OCI-LY3 (cell line): ENCODE data around the gene HIGD1C.

Experiments used
- H2AFZ ChIP-seq: fragments of 200-600, 300-600 bp; shearing (Covaris generic); 2 replicates; pipeline ENCODE4 v1.6.0; 2014; ENCODE audit warnings: antibody characterized with exemption, low read depth, low read length
- H3K27ac ChIP-seq: fragments of 200-600, 300-600 bp; sonication (generic); 2 replicates; pipeline ENCODE4 v1.5.1; 2014; ENCODE audit warnings: mild to moderate bottlenecking, low read length, moderate library complexity, mixed read lengths
- H3K27me3 ChIP-seq: fragments of 200-600, 300-600 bp; sonication (generic); 2 replicates; pipeline ENCODE4 v1.6.1; 2014; ENCODE audit warnings: low read depth, low read length, mixed read lengths
- H3K36me3 ChIP-seq: fragments of 200-600, 300-600 bp; sonication (generic); replicated peaks from 2 replicates; pipeline ENCODE3; 2014; ENCODE audit warnings: low read depth, low read length, mixed read lengths
- H3K4me1 ChIP-seq: fragments of 300-600, 200-600 bp; sonication (generic); 2 replicates; pipeline ENCODE4 v1.6.1; 2014; ENCODE audit warnings: low read length, mixed read lengths
- H3K4me2 ChIP-seq: fragments of 200-600, 300-600 bp; sonication (generic); 2 replicates; pipeline ENCODE4 v1.6.1; 2014; ENCODE audit warnings: low read length, mixed read lengths
- H3K4me3 ChIP-seq: fragments of 300-600, 200-600 bp; sonication (generic); 2 replicates; pipeline ENCODE4 v1.5.1; 2014; ENCODE audit warnings: antibody characterized with exemption, mild to moderate bottlenecking, low read length, moderate library complexity
- H3K79me2 ChIP-seq: fragments of 300-600, 200-600 bp; shearing (Covaris generic); 2 replicates; pipeline ENCODE4 v1.6.1; 2014; ENCODE audit warnings: mild to moderate bottlenecking, low read length, mixed read lengths
- H3K9ac ChIP-seq: fragments of 300-600, 200-600 bp; shearing (Covaris generic); 2 replicates; pipeline ENCODE4 v1.6.0; 2014; ENCODE audit warnings: mild to moderate bottlenecking, low read length, moderate library complexity
- H3K9me3 ChIP-seq: fragments of 200-600, 300-600 bp; shearing (Covaris generic); 2 replicates; pipeline ENCODE4 v1.6.1; 2014; ENCODE audit warnings: low read length, mixed read lengths; ENCODE audit not compliant: insufficient read depth
- H4K20me1 ChIP-seq: fragments of 200-600, 300-600 bp; sonication (generic); 2 replicates; pipeline ENCODE4 v1.6.1; 2016; ENCODE audit warnings: low read length, mixed read lengths; ENCODE audit not compliant: insufficient read depth
- EZH2phosphoT487 ChIP-seq: fragments of 200-600 bp; shearing (Covaris generic); IDR thresholded peaks from 2 replicates; pipeline ENCODE4 v1.6.1; 2018; ENCODE audit warnings: antibody characterized with exemption, mixed run types, low read depth
- TF ChIP-seq, protein P1 (sequence below): fragments of 200-600, 300-600 bp; sonication (generic); IDR thresholded peaks from 2 replicates; pipeline ENCODE4 v1.5.1; 2014; ENCODE audit warnings: antibody characterized with exemption, low read length, low read depth

Gene HIGD1C

DNA sequence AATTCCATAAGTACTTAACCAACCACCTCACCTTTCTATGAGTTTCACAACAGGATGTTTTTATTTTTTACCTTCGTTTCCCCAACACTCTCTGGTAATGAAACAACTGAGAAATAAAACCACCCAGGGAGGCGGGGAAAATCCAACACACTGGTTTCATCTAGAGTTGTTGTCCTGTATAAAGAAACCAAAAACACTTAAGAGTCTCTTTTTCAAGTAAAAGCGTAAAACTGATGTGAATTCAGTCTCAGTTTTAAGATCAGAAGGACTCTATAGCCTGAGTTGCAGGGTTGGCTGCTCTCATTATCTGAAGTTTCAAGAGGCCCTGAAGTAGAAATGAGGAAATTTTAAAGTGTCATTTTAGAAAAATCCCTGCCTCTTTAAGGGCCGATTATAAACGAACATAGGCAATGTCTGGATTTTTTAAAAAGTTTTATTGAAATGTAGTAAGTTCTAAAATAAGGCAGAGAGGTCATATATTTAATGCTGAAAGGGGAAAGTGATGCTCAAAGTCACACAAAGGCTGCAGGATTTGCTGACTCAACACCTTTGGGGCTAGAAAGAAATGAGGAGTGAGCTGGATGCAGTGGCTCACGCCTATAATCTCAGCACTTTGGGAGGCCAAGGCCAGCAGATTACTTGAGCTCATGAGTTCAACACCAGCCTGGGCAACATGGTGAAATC is 27.2 kb downstream of the HIGD1C start:
- Histone ChIP-seq H3K9me3 (no peaks in the 10 kb centered on the region), H2AFZ (no peak overlapping the region), H3K27me3 (no peaks in the 10 kb centered on the region), H3K9ac (no peak overlapping the region), H3K79me2 (no peaks in the 10 kb centered on the region), H3K27ac (peak overlapping the region; percentile 62), H3K4me3 (no peak overlapping the region; the same call in 1 of the 2 replicates), H4K20me1 (no peaks in the 10 kb centered on the region), H3K36me3 (peaks cover 8% of the 10 kb centered on the region), H3K4me1 (peaks cover 17% of the 10 kb centered on the region), H3K4me2 (peak overlapping the region; percentile 43)
- TF ChIP-seq, protein P1, sequence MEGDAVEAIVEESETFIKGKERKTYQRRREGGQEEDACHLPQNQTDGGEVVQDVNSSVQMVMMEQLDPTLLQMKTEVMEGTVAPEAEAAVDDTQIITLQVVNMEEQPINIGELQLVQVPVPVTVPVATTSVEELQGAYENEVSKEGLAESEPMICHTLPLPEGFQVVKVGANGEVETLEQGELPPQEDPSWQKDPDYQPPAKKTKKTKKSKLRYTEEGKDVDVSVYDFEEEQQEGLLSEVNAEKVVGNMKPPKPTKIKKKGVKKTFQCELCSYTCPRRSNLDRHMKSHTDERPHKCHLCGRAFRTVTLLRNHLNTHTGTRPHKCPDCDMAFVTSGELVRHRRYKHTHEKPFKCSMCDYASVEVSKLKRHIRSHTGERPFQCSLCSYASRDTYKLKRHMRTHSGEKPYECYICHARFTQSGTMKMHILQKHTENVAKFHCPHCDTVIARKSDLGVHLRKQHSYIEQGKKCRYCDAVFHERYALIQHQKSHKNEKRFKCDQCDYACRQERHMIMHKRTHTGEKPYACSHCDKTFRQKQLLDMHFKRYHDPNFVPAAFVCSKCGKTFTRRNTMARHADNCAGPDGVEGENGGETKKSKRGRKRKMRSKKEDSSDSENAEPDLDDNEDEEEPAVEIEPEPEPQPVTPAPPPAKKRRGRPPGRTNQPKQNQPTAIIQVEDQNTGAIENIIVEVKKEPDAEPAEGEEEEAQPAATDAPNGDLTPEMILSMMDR, result no peak
- no peak for TF ChIP-seq EZH2phosphoT487

DNA sequence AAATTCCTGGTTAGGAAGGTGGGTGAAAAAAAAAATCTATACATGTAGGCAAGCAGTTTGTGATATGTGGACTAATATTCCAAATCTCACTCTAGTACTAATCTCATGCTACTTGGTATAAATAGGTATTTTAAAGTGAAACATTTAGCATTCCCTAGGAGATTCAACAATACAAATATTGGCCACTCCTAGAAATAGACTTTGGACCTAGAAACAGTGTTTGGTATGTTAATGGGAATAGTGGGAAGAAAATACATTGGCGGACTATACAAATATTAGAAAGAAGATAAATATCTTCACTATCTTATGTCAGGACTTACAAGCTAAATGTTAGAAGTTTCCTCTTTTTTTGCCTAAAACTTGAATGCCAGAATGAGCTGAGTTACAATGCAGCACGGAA is 28.2 kb downstream of the HIGD1C start:
- no peak overlapping the region for H3K4me3 ChIP-seq
- H2AFZ ChIP-seq, result no peak overlapping the region
- H3K4me1 ChIP-seq, result peaks cover 17% of the 10 kb centered on the region
- peaks cover 8% of the 10 kb centered on the region for H3K36me3 ChIP-seq
- no peak overlapping the region for H3K4me2 ChIP-seq
- no peak overlapping the region for H3K27ac ChIP-seq
- no peaks in the 10 kb centered on the region for H3K9me3 ChIP-seq
- no peak overlapping the region for H3K9ac ChIP-seq
- H3K27me3 ChIP-seq, result no peaks in the 10 kb centered on the region
- TF ChIP-seq EZH2phosphoT487, result no peak
- TF ChIP-seq, protein P1, result no peak
- no peaks in the 10 kb centered on the region for H4K20me1 ChIP-seq
- H3K79me2 ChIP-seq, result no peaks in the 10 kb centered on the region

- TF ChIP-seq, protein P1, result no peak
- no peak for TF ChIP-seq EZH2phosphoT487
- Histone ChIP-seq H2AFZ (no peak overlapping the region), H3K4me1 (peaks cover 17% of the 10 kb centered on the region), H3K4me3 (no peak overlapping the region), H3K9me3 (no peaks in the 10 kb centered on the region), H3K27me3 (no peaks in the 10 kb centered on the region), H3K79me2 (no peaks in the 10 kb centered on the region), H3K4me2 (no peak overlapping the region), H3K36me3 (peaks cover 15% of the 10 kb centered on the region), H3K27ac (no peak overlapping the region), H3K9ac (no peak overlapping the region), H4K20me1 (no peaks in the 10 kb centered on the region)
These were observed 29.2 kb downstream of the HIGD1C start for GRCh38 chr12:50981319-50982239.
